ENCODE data around the gene RNF152. TPM values are rescaled to one million over a fixed set of nuclear protein-coding genes. Genes with fewer than 3 reads are reported as not detected.

RNF152 gene, protein sequence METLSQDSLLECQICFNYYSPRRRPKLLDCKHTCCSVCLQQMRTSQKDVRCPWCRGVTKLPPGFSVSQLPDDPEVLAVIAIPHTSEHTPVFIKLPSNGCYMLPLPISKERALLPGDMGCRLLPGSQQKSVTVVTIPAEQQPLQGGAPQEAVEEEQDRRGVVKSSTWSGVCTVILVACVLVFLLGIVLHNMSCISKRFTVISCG
- 0.27 TPM for total RNA-seq

- DNase-seq (ENCODE audit: low read depth in 2 of 3, low spot score in 2 of 3), result peak in 2 of 3 donors; percentile 29 to 48
Observed at GRCh38 chr18:61892683-61893308, at the start of gene RNF152. RNF152 (minus strand) TSS chr18:61893007; CDS start chr18:61816463, 76,544 bp downstream.

DNA sequence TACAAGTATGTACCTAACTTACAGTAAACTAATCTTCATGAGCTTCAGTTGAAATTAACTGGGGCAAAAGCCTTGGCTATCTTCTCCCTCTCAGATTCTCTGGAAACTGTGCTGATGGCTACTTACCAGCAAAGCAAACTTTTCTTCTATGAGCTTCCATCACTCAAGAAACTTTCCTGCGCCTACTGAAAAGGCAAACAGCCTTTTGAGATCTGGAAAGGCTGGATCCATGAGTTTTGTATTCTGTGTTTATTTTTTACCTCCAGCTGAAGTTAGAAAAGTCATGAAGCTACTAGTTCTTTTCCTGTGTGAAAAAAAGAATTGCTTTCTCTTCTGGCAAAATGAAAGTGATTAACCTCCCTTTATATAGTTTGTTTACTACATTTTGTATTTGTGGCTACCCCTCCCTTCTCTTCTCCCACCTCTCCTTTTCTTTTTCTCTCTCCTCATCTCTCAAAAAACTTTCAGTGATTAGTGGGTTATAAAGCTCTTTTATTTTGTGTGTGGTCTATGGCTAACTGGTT, 49.2 kb upstream of the RNF152 start:
- DNase-seq (ENCODE audit: low read depth in 2 of 3, low spot score in 2 of 3), result no peak

GRCh38 chr18:61939046-61939674, 46.4 kb upstream of the RNF152 start:
- no peak for DNase-seq (ENCODE audit: low read depth in 2 of 3, low spot score in 2 of 3)

- DNase-seq (ENCODE audit: low read depth in 2 of 3, low spot score in 2 of 3), result no peak
Observed at GRCh38 chr18:61935362-61935761, 42.6 kb upstream of the RNF152 start.

- no peak for DNase-seq (ENCODE audit: low read depth in 2 of 3, low spot score in 2 of 3)
Observed at GRCh38 chr18:61931654-61932379, 39.0 kb upstream of the RNF152 start.

DNA sequence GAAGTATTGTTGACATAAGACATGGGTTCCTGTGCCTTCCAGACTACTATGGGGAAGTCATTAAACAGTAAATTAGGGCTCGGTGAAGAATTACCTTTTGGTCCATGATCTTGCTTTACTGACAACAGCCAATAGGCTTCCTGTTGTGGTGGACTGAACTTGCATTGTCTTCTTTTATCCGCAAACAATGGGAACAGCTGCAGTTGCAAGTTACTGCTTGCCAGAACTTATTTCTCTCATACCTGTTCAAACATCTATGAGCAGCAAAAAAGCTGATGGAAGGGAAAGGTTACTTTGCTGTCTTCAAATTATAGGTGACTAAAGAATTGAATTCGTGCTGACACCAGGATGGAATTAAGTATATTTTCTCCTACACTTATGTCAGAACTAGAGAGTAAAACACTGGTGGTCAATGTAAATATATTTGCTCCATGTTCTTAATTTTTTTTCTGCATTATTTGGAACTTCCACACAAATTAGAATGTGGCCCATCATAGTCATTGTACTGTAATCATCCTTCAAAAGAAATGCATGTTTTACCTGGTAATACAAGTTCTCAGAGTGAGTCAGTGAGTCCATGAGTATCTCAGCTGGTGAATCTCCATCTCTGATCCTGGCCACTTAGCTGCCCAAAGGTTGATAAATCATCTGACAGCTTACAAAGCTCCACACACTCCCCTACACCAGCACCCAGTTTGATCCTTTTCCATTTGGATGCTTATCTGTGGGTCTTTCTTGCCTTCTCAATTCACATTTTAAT, 37.3 kb upstream of the RNF152 start:
- DNase-seq (ENCODE audit: low read depth in 2 of 3, low spot score in 2 of 3), result no peak

GRCh38 chr18:61926532-61926931, 33.7 kb upstream of the RNF152 start:
- no peak for DNase-seq (ENCODE audit: low read depth in 2 of 3, low spot score in 2 of 3)

GRCh38 chr18:61924550-61924949, 31.7 kb upstream of the RNF152 start:
- DNase-seq (ENCODE audit: low read depth in 2 of 3, low spot score in 2 of 3), result no peak

GRCh38 chr18:61922435-61922834, 29.6 kb upstream of the RNF152 start:
- DNase-seq (ENCODE audit: low read depth in 2 of 3, low spot score in 2 of 3), result no peak

DNA sequence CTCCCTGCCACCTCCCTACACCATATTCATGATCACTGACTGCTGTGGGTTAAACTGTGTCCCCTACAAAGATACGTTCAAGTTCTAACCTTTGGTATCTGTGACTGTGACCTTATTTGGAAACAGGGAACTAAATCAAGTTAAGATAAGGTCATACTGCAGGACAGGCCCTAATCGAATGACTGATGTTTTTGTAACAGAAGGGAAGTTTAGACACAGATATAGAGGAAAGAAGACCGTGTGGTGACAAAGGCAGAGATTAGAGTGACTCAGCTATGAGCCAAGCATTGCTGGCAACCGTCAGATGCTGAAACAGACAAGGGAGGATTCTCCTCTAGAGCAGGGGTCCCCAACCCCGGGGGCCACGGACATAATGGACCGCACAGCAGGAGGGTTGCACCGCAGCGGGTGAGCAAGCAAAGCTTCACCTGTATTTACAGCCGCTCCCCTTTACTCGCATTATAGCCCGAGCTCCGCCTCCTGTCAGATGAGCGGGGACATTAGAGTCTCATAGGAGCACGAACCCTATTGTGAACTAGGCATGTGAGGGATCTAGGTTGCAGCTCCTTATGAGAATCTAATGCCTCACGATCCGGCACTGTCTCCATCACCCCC, 28.9 kb upstream of the RNF152 start:
- peak in 1 of 3 donors; percentile 21 for DNase-seq (ENCODE audit: low read depth in 2 of 3, low spot score in 2 of 3)

DNA sequence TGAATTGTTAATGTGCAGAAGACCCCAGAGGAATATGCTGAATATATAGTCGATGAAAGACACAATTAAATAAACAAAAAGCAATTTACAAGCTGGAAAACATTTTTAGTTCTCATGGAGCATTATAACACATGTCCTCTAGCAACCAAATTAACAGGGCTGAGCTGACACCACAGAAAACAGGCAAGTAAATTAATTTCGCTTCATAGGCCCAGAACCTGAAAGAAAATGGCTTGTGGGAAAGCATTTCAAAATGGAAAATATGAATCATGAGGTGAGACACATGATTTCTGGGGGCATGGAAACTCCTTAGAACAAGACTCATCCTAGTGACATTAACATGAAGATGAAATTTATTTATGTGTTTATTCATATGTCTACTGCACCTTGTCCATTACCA, 25.0 kb upstream of the RNF152 start:
- DNase-seq (ENCODE audit: low read depth in 2 of 3, low spot score in 2 of 3), result no peak

DNA sequence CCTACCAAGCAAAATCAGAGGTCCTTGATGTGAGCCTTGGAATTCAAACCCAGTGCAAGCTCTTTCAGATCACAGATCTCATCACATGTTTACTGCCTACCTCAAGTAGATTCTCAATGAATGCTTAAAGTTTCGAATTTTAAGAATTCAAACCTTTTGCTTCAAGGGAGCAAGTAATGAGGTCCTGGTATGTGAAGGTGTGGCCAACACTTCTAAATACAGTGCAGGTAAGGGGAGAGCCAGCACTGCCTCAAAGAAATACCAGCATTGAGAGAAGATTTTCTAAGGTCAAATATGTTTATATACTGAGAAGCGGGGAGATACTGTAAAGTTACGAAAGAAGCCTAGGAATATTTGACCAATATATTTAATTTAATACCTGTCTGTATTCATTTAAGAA, 19.7 kb upstream of the RNF152 start:
- DNase-seq (ENCODE audit: low read depth in 2 of 3, low spot score in 2 of 3), result no peak

- no peak for DNase-seq (ENCODE audit: low read depth in 2 of 3, low spot score in 2 of 3)
Observed at GRCh38 chr18:61910101-61910500, 17.3 kb upstream of the RNF152 start.

DNA sequence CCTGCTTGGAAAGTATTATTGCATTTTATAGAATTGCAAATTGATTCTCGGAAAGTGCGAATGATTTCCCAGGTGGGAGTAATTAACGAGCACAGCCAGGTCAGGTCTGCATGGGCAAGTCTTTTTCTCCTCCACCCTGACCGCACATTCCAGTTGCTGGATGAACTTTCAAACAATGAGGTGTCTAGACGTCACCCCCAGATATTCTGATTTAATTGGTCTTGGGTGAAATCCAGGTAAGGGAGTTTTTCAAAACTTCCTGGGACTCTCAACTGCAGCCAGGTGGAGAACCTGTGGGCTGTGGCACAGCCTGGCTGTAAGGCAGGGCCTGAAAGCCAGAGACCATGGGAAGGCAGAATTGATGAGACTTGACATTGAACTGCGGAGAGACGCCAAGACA, 15.9 kb upstream of the RNF152 start:
- DNase-seq (ENCODE audit: low read depth in 2 of 3, low spot score in 2 of 3), result no peak

GRCh38 chr18:61901323-61901986, 8.6 kb upstream of the RNF152 start:
- peak in 2 of 3 donors; percentile 31 to 62 for DNase-seq (ENCODE audit: low read depth in 2 of 3, low spot score in 2 of 3)

DNA sequence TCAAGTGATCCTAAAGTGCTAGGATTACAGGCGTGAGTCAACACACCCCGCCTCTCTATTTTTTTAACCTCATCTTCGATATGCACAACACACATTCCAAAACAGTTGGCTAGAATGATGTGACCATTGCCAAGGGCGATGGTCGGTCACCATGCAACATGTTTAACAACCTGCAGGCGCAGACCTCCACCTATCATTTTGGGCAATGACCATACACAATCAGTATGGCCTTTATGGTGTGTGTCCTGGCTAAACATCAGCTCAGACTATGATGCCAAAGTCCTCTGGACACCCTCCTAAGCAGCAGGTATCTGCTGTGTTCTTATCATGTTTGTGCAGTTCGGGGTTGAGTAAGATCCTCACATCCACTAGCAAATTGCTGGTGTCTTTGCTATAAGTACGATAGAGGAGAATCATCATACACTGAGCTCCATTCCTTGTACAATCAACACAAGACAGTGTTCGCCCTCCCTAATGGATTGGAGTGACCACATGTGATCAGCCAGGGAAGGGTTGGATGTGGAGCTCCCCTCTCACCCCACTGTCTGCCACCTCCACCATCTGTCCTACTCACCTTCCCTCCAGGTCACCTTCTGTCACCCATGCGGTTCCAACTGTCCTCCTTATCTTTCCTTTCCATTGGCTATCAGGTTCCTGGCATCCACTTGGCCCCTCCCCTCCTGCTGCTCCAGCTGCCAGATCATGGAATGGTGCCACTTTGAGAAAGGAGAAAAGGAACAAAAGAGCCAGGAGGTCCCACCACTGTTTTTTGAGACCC, 7.9 kb upstream of the RNF152 start:
- no peak for DNase-seq (ENCODE audit: low read depth in 2 of 3, low spot score in 2 of 3)

- no peak for DNase-seq (ENCODE audit: low read depth in 2 of 3, low spot score in 2 of 3)
Observed at GRCh38 chr18:61898640-61899101, 5.9 kb upstream of the RNF152 start.

- no peak for DNase-seq (ENCODE audit: low read depth in 2 of 3, low spot score in 2 of 3)
Observed at GRCh38 chr18:61896757-61897156, 4.0 kb upstream of the RNF152 start.

GRCh38 chr18:61896118-61896517, 3.3 kb upstream of the RNF152 start:
- no peak for DNase-seq (ENCODE audit: low read depth in 2 of 3, low spot score in 2 of 3)
